Colonic mucosa (tissue), 4 donors: ENCODE measurements around the gene MARK2. TPM values are rescaled to one million over a fixed set of nuclear protein-coding genes. Genes with fewer than 3 reads are reported as not detected.

Experiments used
- DNase-seq: peaks from one replicate; pipeline ENCODE4 v3.0.0-alpha.2; 2020
- H3K27ac ChIP-seq: fragments of 200-600 bp; one replicate; pipeline ENCODE4 v1.8.0; 2021
- H3K27me3 ChIP-seq: fragments of 200-600 bp; one replicate; pipeline ENCODE4 v1.8.0; 2021
- H3K36me3 ChIP-seq: fragments of 200-600 bp; one replicate; pipeline ENCODE4 v1.8.0; 2021
- H3K4me1 ChIP-seq: fragments of 200-600 bp; one replicate; pipeline ENCODE4 v1.8.0; 2021; ENCODE audit warnings: mild to moderate bottlenecking
- H3K4me3 ChIP-seq: fragments of 200-600 bp; one replicate; pipeline ENCODE4 v1.8.0; 2021
- H3K9ac ChIP-seq, 2 donors: one replicate each; pipeline ENCODE4 v1.7.0; 2013; ENCODE audit warnings: control low read depth in 2 of 2, low read depth in 2 of 2, low read length in 2 of 2
- H3K9me3 ChIP-seq: fragments of 200-600 bp; one replicate; pipeline ENCODE4 v1.8.0; 2021
- CTCF ChIP-seq: fragments of 200-600 bp; IDR thresholded peaks from one replicate; pipeline ENCODE4 v1.8.0; 2022; ENCODE audit warnings: antibody characterized with exemption, mild to moderate bottlenecking
- intact Hi-C: fragments of 100-400 bp; cut with DNase I; formaldehyde crosslinking; loops from one replicate; pipeline ENCODE4 v1.14.1; 2022
- total RNA-seq, 2 donors: library from RNA; stranded (reverse); fragmentation: NEBNext Ultra II Directional in 1 of 2; extraction: Animal tissue kit (Norgen Biotek cat#: 25700) in 1 of 2; gene quantifications; one replicate each; pipeline ENCODE4 v1.2.1, GENCODE V29; 2021
- donor health status: healthy.
- donor health status: DM: no; HTN: no; CAD: no.
- donor health status: DM: no; HTN: no; CAD: no.

MARK2 gene
- total RNA-seq, 2 donors from 2014 or later, result 86.8 to 96.8 TPM

- Histone ChIP-seq H3K27ac (peak overlapping the region; percentile 74), H3K36me3 (no peaks in the 10 kb centered on the region), H3K9ac (peak overlapping the region in 1 of 2 donors; percentile 81), H3K4me1 (peaks cover 52% of the 10 kb centered on the region), H3K4me3 (no peak overlapping the region), H3K9me3 (no peaks in the 10 kb centered on the region), H3K27me3 (no peaks in the 10 kb centered on the region)
- TF ChIP-seq CTCF, result no peak
- intact Hi-C loops, result no loop called here
- DNase-seq, result no peak
Observed at GRCh38 chr11:63868399-63869064, 29.6 kb downstream of the MARK2 start.

- no peaks in the 10 kb centered on the region for H3K27me3 ChIP-seq
- H3K27ac ChIP-seq, result peak overlapping the region; percentile 74
- TF ChIP-seq CTCF, result no peak
- intact Hi-C loops, result no loop called here
- peak overlapping the region in 1 of 2 donors; percentile 81 for H3K9ac ChIP-seq
- H3K9me3 ChIP-seq, result no peaks in the 10 kb centered on the region
- peak; percentile 84 for DNase-seq
- H3K4me3 ChIP-seq, result no peak overlapping the region
- H3K4me1 ChIP-seq, result peaks cover 54% of the 10 kb centered on the region
- no peaks in the 10 kb centered on the region for H3K36me3 ChIP-seq
Observed at GRCh38 chr11:63869171-63869591, 30.3 kb downstream of the MARK2 start.

- Histone ChIP-seq H3K27me3 (no peaks in the 10 kb centered on the region), H3K36me3 (no peaks in the 10 kb centered on the region), H3K9ac (peak overlapping the region in 1 of 2 donors; percentile 81), H3K4me3 (no peak overlapping the region), H3K27ac (peak overlapping the region; percentile 74), H3K4me1 (peaks cover 54% of the 10 kb centered on the region), H3K9me3 (no peaks in the 10 kb centered on the region)
- intact Hi-C loops, result no loop called here
- TF ChIP-seq CTCF, result no peak
- no peak for DNase-seq
Observed at GRCh38 chr11:63869683-63870082, 30.8 kb downstream of the MARK2 start.

GRCh38 chr11:63870351-63871140, 31.6 kb downstream of the MARK2 start:
- Histone ChIP-seq H3K27ac (peak overlapping the region; percentile 74), H3K36me3 (no peaks in the 10 kb centered on the region), H3K4me3 (no peak overlapping the region), H3K4me1 (peaks cover 52% of the 10 kb centered on the region), H3K9me3 (no peaks in the 10 kb centered on the region), H3K27me3 (no peaks in the 10 kb centered on the region), H3K9ac (peak overlapping the region; percentile 9 to 81)
- intact Hi-C loops, result no loop called here
- no peak for TF ChIP-seq CTCF
- DNase-seq, result no peak

- Histone ChIP-seq H3K4me3 (no peak overlapping the region), H3K36me3 (no peaks in the 10 kb centered on the region), H3K27ac (peak overlapping the region; percentile 85), H3K4me1 (peaks cover 38% of the 10 kb centered on the region), H3K9me3 (no peaks in the 10 kb centered on the region), H3K9ac (peak overlapping the region; percentile 26 to 30), H3K27me3 (no peaks in the 10 kb centered on the region)
- DNase-seq, result peak; percentile 90
- intact Hi-C loops, result no loop called here
- peak; percentile 41 for TF ChIP-seq CTCF
Observed at GRCh38 chr11:63871962-63872799, 33.3 kb downstream of the MARK2 start.
